ENCODE measurements around the gene SPOUT1.

Gene SPOUT1

DNA sequence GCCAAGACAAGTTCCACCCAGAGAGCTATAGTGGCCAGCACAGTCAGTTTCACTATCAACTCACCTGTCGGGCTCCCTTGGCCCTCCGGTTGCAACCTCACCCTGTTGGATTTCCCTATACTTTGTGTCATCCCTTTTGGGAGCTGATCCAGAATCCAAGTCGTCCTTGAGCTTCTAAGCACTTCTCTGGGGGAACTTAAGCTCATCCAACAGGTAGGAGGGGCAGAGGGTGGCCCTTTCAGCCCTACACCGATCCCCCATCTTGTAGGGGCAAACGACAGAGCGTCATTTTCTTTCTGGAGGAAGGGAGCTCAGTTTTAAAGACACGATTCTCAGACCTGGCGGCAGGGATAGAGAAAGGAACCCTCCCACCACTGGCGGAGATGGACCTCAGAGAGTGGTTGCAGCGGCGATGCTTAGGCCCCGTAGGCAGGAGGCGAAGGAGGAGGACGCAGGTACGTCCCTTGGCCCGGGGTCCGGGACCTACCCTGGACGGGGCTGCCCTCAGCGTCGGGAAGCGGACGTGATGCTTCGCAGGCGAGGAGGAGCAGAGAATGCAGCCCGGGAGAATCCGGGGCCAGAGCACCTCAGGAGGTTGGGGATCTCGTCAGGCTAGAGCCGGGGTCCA lies 58.4 kb downstream of the SPOUT1 start:
- no peak for DNase-seq

DNA sequence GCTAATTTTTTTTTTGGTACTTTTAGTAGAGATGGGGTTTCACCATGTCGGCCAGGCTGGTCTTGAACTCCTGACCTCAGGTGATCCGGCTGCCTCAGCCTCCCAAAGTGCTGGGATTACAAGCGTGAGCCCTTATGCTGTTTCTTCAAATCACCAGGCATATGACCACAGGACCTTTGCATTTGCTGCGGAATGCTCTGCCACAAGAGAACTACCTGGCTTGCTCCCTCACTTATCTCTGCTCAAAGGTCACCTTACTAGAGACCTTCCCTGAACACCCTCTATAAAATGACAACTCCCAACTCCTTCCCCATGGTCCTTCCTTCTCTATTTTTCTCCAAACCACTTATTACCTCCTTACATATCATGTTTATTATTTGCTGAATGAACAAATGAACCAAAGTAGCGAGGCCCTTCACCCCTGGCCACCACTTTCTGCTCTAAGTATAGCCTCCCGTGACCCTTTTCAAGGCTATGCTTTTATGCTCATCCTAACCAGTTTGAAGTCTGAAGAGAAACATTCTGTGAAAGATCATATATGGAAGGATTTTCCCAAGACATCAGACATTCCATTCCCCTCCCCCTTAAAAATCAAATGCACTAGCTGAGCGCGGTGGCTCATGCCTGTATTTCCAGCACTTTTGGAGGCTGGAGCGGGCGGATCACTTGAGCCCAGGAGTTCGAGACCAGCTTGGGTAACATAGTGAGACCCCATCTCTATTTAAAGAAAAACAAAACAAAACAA lies 59.1 kb downstream of the SPOUT1 start:
- DNase-seq, result no peak
